Mesendoderm (in vitro differentiated cells): ENCODE results near the gene SMYD2.

Experiments used
- DNase-seq: peaks from one replicate; pipeline ENCODE4 v3.0.0; 2013
- H2AK5ac ChIP-seq: 2 replicates; pipeline ENCODE4 v1.6.1; 2013; ENCODE audit warnings: low read length, inconsistent platforms
- H2BK120ac ChIP-seq: 2 replicates; pipeline ENCODE4 v1.6.1; 2013; ENCODE audit warnings: low read depth, mild to moderate bottlenecking, low read length, moderate library complexity, mixed read lengths
- H2BK15ac ChIP-seq: replicated peaks from 2 replicates; pipeline ENCODE4 v1.6.1; 2013; ENCODE audit warnings: low read depth, mild to moderate bottlenecking, moderate library complexity
- H2BK5ac ChIP-seq: 2 replicates; pipeline ENCODE4 v1.6.1; 2013; ENCODE audit warnings: low read length, inconsistent platforms
- H3K18ac ChIP-seq: 2 replicates; pipeline ENCODE4 v1.6.1; 2013; ENCODE audit warnings: mild to moderate bottlenecking, low read length, mixed read lengths
- H3K23ac ChIP-seq: one replicate; pipeline ENCODE4 v1.6.1; 2013; ENCODE audit warnings: low read length
- H3K27ac ChIP-seq: 2 replicates; pipeline ENCODE4 v1.5.1; 2013; ENCODE audit warnings: low read depth, mild to moderate bottlenecking, inconsistent platforms, low read length, moderate library complexity
- H3K27me3 ChIP-seq: 2 replicates; pipeline ENCODE4 v1.6.1; 2013; ENCODE audit warnings: low read length, control low read depth, mild to moderate bottlenecking, inconsistent platforms; ENCODE audit not compliant: insufficient read depth, poor library complexity
- H3K36me3 ChIP-seq: 2 replicates; pipeline ENCODE4 v1.6.1; 2013; ENCODE audit warnings: low read length, inconsistent platforms; ENCODE audit not compliant: control insufficient read depth, insufficient read depth
- H3K4ac ChIP-seq: one replicate; pipeline ENCODE4 v1.6.1; 2013; ENCODE audit warnings: low read depth, mild to moderate bottlenecking, low read length, moderate library complexity
- H3K4me1 ChIP-seq: 2 replicates; pipeline ENCODE4 v1.6.1; 2013; ENCODE audit warnings: low read depth, low read length, inconsistent platforms; ENCODE audit not compliant: control insufficient read depth
- H3K4me2 ChIP-seq: 2 replicates; pipeline ENCODE4 v1.6.1; 2013; ENCODE audit warnings: low read length
- H3K4me3 ChIP-seq: 2 replicates; pipeline ENCODE4 v1.5.1; 2013; ENCODE audit warnings: mild to moderate bottlenecking, low read length
- H3K56ac ChIP-seq: one replicate; pipeline ENCODE4 v1.6.1; 2013; ENCODE audit warnings: low read length
- H3K79me1 ChIP-seq: 2 replicates; pipeline ENCODE4 v1.6.1; 2013; ENCODE audit warnings: low read length, inconsistent platforms
- H3K79me2 ChIP-seq: 2 replicates; pipeline ENCODE4 v1.6.1; 2013; ENCODE audit warnings: mild to moderate bottlenecking, low read length; ENCODE audit not compliant: control insufficient read depth, insufficient read depth
- H3K9ac ChIP-seq: 2 replicates; pipeline ENCODE4 v1.6.1; 2013; ENCODE audit warnings: low read length, inconsistent platforms
- H4K5ac ChIP-seq: one replicate; pipeline ENCODE4 v1.6.1; 2013; ENCODE audit warnings: low read length
- H4K8ac ChIP-seq: one replicate; pipeline ENCODE4 v1.6.1; 2013; ENCODE audit warnings: low read depth, mild to moderate bottlenecking, control low read depth, low read length, moderate library complexity
- WGBS: extraction: QIAGEN DNeasy Blood & Tissue Kit; methylation state at CpG from one replicate; pipeline ENCODE4 v1.1.7; 2013; ENCODE audit warnings: low lambda C conversion rate, missing lambda C conversion rate; ENCODE audit not compliant: insufficient coverage; ENCODE audit errors: extremely low coverage; 5-methylcytosine and 5-hydroxymethylcytosine counted together

SMYD2 gene

DNA sequence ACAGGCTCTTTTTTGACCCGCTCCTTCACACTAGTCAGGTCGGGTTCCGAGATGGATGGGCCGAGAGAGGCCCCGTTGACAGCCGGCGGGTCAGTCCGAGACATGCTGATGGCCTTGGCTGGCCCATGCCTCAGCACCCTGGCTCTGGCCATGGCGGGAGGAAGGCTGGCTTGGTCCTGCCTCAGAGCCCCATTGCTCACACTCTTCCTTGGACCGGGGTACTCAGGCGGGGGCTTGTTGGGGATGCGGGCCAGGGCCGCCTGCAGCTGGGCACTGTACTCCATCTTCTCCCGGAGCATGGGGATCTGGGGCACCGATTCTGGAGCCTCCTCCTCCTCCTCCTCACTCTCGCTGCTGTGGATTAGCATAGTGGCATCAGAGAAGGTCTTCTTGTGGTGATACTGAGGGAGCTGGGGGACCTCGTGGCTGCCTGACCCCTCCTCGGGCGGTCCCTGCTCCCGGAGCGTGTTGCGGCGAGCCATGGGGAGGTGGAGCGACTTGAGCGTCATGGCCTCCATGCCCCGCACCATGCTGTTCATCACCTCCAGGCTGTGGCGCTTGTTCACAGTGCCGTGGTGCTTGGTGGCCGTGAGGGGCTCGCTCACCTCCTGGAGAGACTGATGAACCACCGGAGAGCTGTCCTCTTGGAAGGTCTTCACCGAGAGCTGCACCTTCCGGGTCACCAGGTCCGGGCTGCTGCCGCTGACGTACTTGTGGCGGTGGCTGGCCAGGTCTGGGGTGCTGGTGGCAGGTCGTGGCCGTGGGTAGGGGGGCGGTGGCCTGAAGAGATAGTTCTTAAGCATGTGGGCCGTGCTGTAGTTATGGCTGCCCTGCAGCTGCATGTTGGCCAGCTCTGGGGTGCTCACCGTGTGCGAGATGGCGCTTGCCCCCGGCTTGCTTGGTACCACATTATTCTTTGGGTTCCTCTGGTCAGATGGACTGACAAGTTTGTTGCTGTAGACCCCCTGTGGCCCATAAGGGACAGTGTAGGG lies 102.7 kb downstream of the SMYD2 start:
- no peak overlapping the region for H2BK15ac ChIP-seq
- H3K4ac ChIP-seq = no peak overlapping the region
- peaks cover 10% of the 10 kb centered on the region for H3K36me3 ChIP-seq
- no peak overlapping the region for H2BK5ac ChIP-seq
- no peak for DNase-seq
- H3K9ac ChIP-seq = no peak overlapping the region
- no peak overlapping the region for H2BK120ac ChIP-seq
- peaks cover 5% of the 10 kb centered on the region for H3K79me1 ChIP-seq
- no CpG with 5 or more reads among the region's 45 CpGs for WGBS
- H3K79me2 ChIP-seq = peaks cover 4% of the 10 kb centered on the region
- no peak overlapping the region for H3K27ac ChIP-seq
- no peak overlapping the region for H3K4me2 ChIP-seq
- H3K56ac ChIP-seq = no peak overlapping the region
- H3K18ac ChIP-seq = no peak overlapping the region
- H2AK5ac ChIP-seq = no peak overlapping the region
- H4K5ac ChIP-seq = no peak overlapping the region
- H3K4me1 ChIP-seq = peaks cover 18% of the 10 kb centered on the region
- H3K27me3 ChIP-seq = no peaks in the 10 kb centered on the region
- no peak overlapping the region for H4K8ac ChIP-seq
- H3K4me3 ChIP-seq = no peak overlapping the region
- H3K23ac ChIP-seq = no peak overlapping the region

- Histone ChIP-seq H3K4me3 (no peak overlapping the region), H3K79me2 (peaks cover 3% of the 10 kb centered on the region), H3K9ac (no peak overlapping the region), H2AK5ac (no peak overlapping the region), H3K27me3 (no peaks in the 10 kb centered on the region), H3K79me1 (peaks cover 5% of the 10 kb centered on the region), H3K18ac (no peak overlapping the region), H4K5ac (no peak overlapping the region), H2BK15ac (no peak overlapping the region), H3K27ac (no peak overlapping the region), H3K4me1 (peaks cover 13% of the 10 kb centered on the region), H2BK120ac (no peak overlapping the region), H3K56ac (no peak overlapping the region), H4K8ac (no peak overlapping the region), H3K4me2 (no peak overlapping the region), H3K23ac (no peak overlapping the region), H3K4ac (no peak overlapping the region), H3K36me3 (peaks cover 10% of the 10 kb centered on the region), H2BK5ac (no peak overlapping the region)
- no peak for DNase-seq
- WGBS = no CpG with 5 or more reads among the region's 18 CpGs
Observed at GRCh38 chr1:214384373-214385079, 103.6 kb downstream of the SMYD2 start.

DNA sequence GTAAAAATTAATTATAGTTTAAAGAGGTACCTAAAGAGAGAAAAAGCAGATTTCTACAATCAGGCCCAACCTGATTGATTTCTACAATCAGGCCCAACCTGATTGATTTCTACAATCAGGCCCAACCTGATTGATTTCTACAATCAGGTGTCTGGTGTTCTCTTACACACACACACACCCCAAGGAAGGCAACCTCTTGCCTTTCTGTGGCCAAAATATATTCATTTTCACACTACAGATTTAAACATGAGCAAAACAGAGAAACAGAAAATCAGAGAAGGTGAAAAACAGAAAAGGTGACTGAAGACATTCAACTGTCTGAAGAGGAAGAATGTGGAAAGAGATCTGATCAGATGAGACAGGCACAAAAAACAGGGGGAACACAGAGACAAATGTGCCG lies 104.5 kb downstream of the SMYD2 start:
- H3K27ac ChIP-seq = no peak overlapping the region
- H2AK5ac ChIP-seq = no peak overlapping the region
- no peak overlapping the region for H3K4me2 ChIP-seq
- H3K79me1 ChIP-seq = peaks cover 5% of the 10 kb centered on the region
- H3K9ac ChIP-seq = no peak overlapping the region
- H3K79me2 ChIP-seq = peaks cover 3% of the 10 kb centered on the region
- no peak overlapping the region for H4K5ac ChIP-seq
- H3K27me3 ChIP-seq = no peaks in the 10 kb centered on the region
- no peak for DNase-seq
- no CpG with 5 or more reads among the region's 1 CpG for WGBS
- no peak overlapping the region for H3K23ac ChIP-seq
- H4K8ac ChIP-seq = no peak overlapping the region
- H3K4me1 ChIP-seq = peaks cover 9% of the 10 kb centered on the region
- H3K4me3 ChIP-seq = no peak overlapping the region
- H3K56ac ChIP-seq = no peak overlapping the region
- H3K18ac ChIP-seq = no peak overlapping the region
- H2BK5ac ChIP-seq = no peak overlapping the region
- H3K4ac ChIP-seq = no peak overlapping the region
- H3K36me3 ChIP-seq = peaks cover 10% of the 10 kb centered on the region
- no peak overlapping the region for H2BK120ac ChIP-seq
- H2BK15ac ChIP-seq = no peak overlapping the region

GRCh38 chr1:214386333-214386732 lies 105.4 kb downstream of the SMYD2 start:
- no peak overlapping the region for H3K4me2 ChIP-seq
- H4K5ac ChIP-seq = no peak overlapping the region
- H2BK15ac ChIP-seq = no peak overlapping the region
- H3K4me1 ChIP-seq = peaks cover under 1% of the 10 kb centered on the region
- no peak overlapping the region for H3K18ac ChIP-seq
- H3K79me2 ChIP-seq = peaks cover 3% of the 10 kb centered on the region
- no peak overlapping the region for H3K23ac ChIP-seq
- H3K9ac ChIP-seq = no peak overlapping the region
- no peak overlapping the region for H4K8ac ChIP-seq
- H3K4ac ChIP-seq = no peak overlapping the region
- no peak overlapping the region for H3K56ac ChIP-seq
- no peak overlapping the region for H2BK120ac ChIP-seq
- no peak overlapping the region for H2BK5ac ChIP-seq
- H3K27me3 ChIP-seq = no peaks in the 10 kb centered on the region
- no peak overlapping the region for H3K27ac ChIP-seq
- no peak overlapping the region for H3K4me3 ChIP-seq
- no peak for DNase-seq
- WGBS = no CpG with 5 or more reads among the region's 7 CpGs
- H2AK5ac ChIP-seq = no peak overlapping the region
- H3K36me3 ChIP-seq = peaks cover 10% of the 10 kb centered on the region
- peaks cover 5% of the 10 kb centered on the region for H3K79me1 ChIP-seq
